ENCODE data around the gene UCKL1. TPM values are rescaled to one million over a fixed set of nuclear protein-coding genes. Genes with fewer than 3 reads are reported as not detected.

Gene UCKL1
- total RNA-seq, 2 experiments from 2014 or later = 25.6 to 42.6 TPM

- H3K4me2 ChIP-seq (ENCODE audit: low read length) = no peak overlapping the region
- no peak overlapping the region for H2AFZ ChIP-seq (ENCODE audit: low read length)
- TF ChIP-seq EZH2phosphoT487 (IDR thresholded peaks at IDR 0.05; ENCODE audit: borderline replicate concordance, low read depth, low read length) = no peak
- TF ChIP-seq, protein P1, sequence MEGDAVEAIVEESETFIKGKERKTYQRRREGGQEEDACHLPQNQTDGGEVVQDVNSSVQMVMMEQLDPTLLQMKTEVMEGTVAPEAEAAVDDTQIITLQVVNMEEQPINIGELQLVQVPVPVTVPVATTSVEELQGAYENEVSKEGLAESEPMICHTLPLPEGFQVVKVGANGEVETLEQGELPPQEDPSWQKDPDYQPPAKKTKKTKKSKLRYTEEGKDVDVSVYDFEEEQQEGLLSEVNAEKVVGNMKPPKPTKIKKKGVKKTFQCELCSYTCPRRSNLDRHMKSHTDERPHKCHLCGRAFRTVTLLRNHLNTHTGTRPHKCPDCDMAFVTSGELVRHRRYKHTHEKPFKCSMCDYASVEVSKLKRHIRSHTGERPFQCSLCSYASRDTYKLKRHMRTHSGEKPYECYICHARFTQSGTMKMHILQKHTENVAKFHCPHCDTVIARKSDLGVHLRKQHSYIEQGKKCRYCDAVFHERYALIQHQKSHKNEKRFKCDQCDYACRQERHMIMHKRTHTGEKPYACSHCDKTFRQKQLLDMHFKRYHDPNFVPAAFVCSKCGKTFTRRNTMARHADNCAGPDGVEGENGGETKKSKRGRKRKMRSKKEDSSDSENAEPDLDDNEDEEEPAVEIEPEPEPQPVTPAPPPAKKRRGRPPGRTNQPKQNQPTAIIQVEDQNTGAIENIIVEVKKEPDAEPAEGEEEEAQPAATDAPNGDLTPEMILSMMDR (conservative IDR thresholded peaks at IDR 0.05; ENCODE audit: low read length) = no peak
- DNase-seq (ENCODE audit: low spot score) = no peak
- H4K20me1 ChIP-seq (ENCODE audit: insufficient read depth, low read length) = no peaks in the 10 kb centered on the region
- H3K4me3 ChIP-seq (ENCODE audit: low read depth, low read length, poor library complexity, severe bottlenecking) = no peak overlapping the region
- H3K9me3 ChIP-seq (ENCODE audit: low read length) = no peaks in the 10 kb centered on the region
- no peaks in the 10 kb centered on the region for H3K9me2 ChIP-seq (ENCODE audit: insufficient read depth, low read length)
- H3K4me1 ChIP-seq (ENCODE audit: insufficient read depth, low read length, poor library complexity, severe bottlenecking) = peaks cover 14% of the 10 kb centered on the region
- peaks cover 64% of the 10 kb centered on the region for H3K36me3 ChIP-seq (ENCODE audit: insufficient read depth, low read length)
- TSS peak; percentile 69 for BruUV-seq (replicated peaks)
- ChIA-PET POLR2A (interaction anchor here (0.8 kb wide), 1 partner anchor 122 kb away, joined by 4 read pairs; no protein-coding TSS in a partner anchor), CTCF (ENCODE audit: unreplicated experiment) (no interaction called here)
- no peaks in the 10 kb centered on the region for H3K79me2 ChIP-seq (ENCODE audit: insufficient read depth, low read depth, low read length)
- H3K27ac ChIP-seq (ENCODE audit: low read depth, low read length, poor library complexity, severe bottlenecking) = no peak overlapping the region
- intact Hi-C loops (cut with micrococcal nuclease; ENCODE audit: unreplicated experiment) = no loop called here
Observed at GRCh38 chr20:63940071-63940471, 16.1 kb downstream of the UCKL1 start.

GRCh38 chr20:63939061-63939935 lies 16.9 kb downstream of the UCKL1 start:
- no TSS peak for BruUV-seq (replicated peaks)
- Histone ChIP-seq H4K20me1 (ENCODE audit: insufficient read depth, low read length) (no peaks in the 10 kb centered on the region), H3K9me3 (ENCODE audit: low read length) (no peaks in the 10 kb centered on the region), H3K79me2 (ENCODE audit: insufficient read depth, low read depth, low read length) (no peaks in the 10 kb centered on the region), H3K27ac (ENCODE audit: low read depth, low read length, poor library complexity, severe bottlenecking) (no peak overlapping the region), H3K4me1 (ENCODE audit: insufficient read depth, low read length, poor library complexity, severe bottlenecking) (peaks cover 14% of the 10 kb centered on the region), H3K9me2 (ENCODE audit: insufficient read depth, low read length) (no peaks in the 10 kb centered on the region), H3K4me3 (ENCODE audit: low read depth, low read length, poor library complexity, severe bottlenecking) (no peak overlapping the region), H3K4me2 (ENCODE audit: low read length) (no peak overlapping the region), H3K36me3 (ENCODE audit: insufficient read depth, low read length) (peaks cover 64% of the 10 kb centered on the region), H2AFZ (ENCODE audit: low read length) (no peak overlapping the region)
- DNase-seq (ENCODE audit: low spot score) = no peak
- intact Hi-C loops (cut with micrococcal nuclease; ENCODE audit: unreplicated experiment) = no loop called here
- POLR2A ChIA-PET = interaction anchor here (0.8 kb wide), 1 partner anchor 123 kb away, joined by 4 read pairs; no protein-coding TSS in a partner anchor
- no peak for TF ChIP-seq EZH2phosphoT487 (IDR thresholded peaks at IDR 0.05; ENCODE audit: borderline replicate concordance, low read depth, low read length)
- TF ChIP-seq, protein P1 (conservative IDR thresholded peaks at IDR 0.05; ENCODE audit: low read length) = no peak
- CTCF ChIA-PET (ENCODE audit: unreplicated experiment) = no interaction called here

GRCh38 chr20:63937596-63937995 lies 18.6 kb downstream of the UCKL1 start:
- H2AFZ ChIP-seq (ENCODE audit: low read length) = no peak overlapping the region
- no peak for TF ChIP-seq EZH2phosphoT487 (IDR thresholded peaks at IDR 0.05; ENCODE audit: borderline replicate concordance, low read depth, low read length)
- TF ChIP-seq, protein P1 (conservative IDR thresholded peaks at IDR 0.05; ENCODE audit: low read length) = no peak
- POLR2A ChIA-PET = no interaction called here
- DNase-seq (ENCODE audit: low spot score) = no peak
- peaks cover 62% of the 10 kb centered on the region for H3K36me3 ChIP-seq (ENCODE audit: insufficient read depth, low read length)
- BruUV-seq (replicated peaks) = no TSS peak
- H3K27ac ChIP-seq (ENCODE audit: low read depth, low read length, poor library complexity, severe bottlenecking) = no peak overlapping the region
- H3K9me2 ChIP-seq (ENCODE audit: insufficient read depth, low read length) = no peaks in the 10 kb centered on the region
- peaks cover 13% of the 10 kb centered on the region for H3K4me1 ChIP-seq (ENCODE audit: insufficient read depth, low read length, poor library complexity, severe bottlenecking)
- intact Hi-C loops (cut with micrococcal nuclease; ENCODE audit: unreplicated experiment) = no loop called here
- H3K4me2 ChIP-seq (ENCODE audit: low read length) = no peak overlapping the region
- H3K4me3 ChIP-seq (ENCODE audit: low read depth, low read length, poor library complexity, severe bottlenecking) = no peak overlapping the region
- H4K20me1 ChIP-seq (ENCODE audit: insufficient read depth, low read length) = no peaks in the 10 kb centered on the region
- H3K79me2 ChIP-seq (ENCODE audit: insufficient read depth, low read depth, low read length) = no peaks in the 10 kb centered on the region
- no peaks in the 10 kb centered on the region for H3K9me3 ChIP-seq (ENCODE audit: low read length)
- CTCF ChIA-PET (ENCODE audit: unreplicated experiment) = no interaction called here

Data from OCI-LY7 (cell line).